Astrocyte (in vitro differentiated cells and primary cell): ENCODE data around the gene MAFF.

Source experiments
- CTCF ChIP-seq: IDR thresholded peaks from 2 replicates; pipeline ENCODE4 v1.5.1; 2011; ENCODE audit warnings: low read depth, mild to moderate bottlenecking, inconsistent platforms, low read length, moderate library complexity; ENCODE audit not compliant: insufficient read depth
- EZH2 ChIP-seq: IDR thresholded peaks from 2 replicates; pipeline ENCODE4 v1.6.1; 2012; ENCODE audit warnings: mild to moderate bottlenecking, low read length, inconsistent platforms; ENCODE audit not compliant: insufficient read depth

GRCh38 chr22:38164551-38164918, 37.3 kb upstream of the MAFF start:
- TF ChIP-seq CTCF (no peak), EZH2 (no peak)
